Non-pigmented ciliary epithelial cell (primary cell): ENCODE data around the gene KRT6B.

ENCODE experiments used
- DNase-seq: peaks from one replicate; pipeline ENCODE4 v3.0.0-alpha.2; 2010; ENCODE audit warnings: low read depth

Gene KRT6B

DNA sequence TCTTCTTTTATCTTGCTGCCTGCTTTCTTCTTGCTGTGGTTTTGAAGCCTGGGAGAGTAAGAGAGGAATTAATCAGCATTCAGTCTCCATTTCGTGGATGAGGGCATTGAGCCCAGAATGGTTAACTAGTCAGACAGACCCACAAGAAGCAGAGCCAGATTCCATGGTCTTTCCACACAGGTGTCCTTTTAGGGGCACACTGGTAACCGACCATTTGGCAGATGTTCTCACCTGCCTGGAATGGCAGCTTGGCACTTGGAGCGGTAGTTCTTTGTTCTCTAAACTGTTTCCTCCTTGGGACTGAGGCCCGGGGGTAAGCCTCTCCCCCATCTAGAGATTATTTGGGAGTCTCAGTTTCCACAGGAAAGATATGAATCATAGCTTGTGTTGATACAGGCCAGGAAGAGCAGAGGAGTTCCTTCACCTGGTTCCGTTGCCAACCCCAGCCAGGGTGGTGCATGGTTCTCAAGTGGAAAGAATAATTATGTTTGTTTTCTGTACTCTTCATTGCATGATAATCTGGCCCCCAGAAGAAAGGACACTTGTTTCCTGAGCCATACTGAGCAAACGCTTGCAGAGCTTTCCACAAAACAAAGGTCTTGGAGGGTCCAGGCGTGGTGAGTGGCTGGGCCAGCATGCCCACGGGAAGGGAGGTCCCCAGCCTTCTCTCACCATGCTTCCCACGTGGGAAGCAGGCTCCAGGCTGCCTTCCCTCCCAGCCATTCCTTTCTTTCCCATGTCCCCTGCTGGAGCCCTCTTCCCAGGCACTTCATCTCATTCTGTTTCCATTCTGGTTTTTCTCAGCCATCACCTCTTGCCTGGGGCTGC, 15.7 kb downstream of the KRT6B start:
- DNase-seq: no peak

DNA sequence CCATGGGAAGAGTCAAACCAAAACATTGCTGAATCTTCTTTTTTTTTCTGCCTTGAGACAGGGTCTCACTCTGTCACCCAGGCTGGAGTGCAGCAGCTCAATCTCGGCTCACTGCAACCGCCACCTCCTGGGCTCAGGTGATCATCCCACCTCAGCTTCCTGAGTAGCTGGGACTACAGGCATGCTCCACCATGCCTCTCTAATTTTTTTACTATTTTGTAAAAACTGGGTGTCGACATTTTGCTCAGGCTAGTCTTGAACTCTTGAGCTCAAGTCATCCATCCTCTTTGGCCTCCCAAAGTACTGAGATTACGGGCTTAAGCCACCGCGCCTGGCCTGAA, 16.3 kb downstream of the KRT6B start:
- DNase-seq: no peak

DNA sequence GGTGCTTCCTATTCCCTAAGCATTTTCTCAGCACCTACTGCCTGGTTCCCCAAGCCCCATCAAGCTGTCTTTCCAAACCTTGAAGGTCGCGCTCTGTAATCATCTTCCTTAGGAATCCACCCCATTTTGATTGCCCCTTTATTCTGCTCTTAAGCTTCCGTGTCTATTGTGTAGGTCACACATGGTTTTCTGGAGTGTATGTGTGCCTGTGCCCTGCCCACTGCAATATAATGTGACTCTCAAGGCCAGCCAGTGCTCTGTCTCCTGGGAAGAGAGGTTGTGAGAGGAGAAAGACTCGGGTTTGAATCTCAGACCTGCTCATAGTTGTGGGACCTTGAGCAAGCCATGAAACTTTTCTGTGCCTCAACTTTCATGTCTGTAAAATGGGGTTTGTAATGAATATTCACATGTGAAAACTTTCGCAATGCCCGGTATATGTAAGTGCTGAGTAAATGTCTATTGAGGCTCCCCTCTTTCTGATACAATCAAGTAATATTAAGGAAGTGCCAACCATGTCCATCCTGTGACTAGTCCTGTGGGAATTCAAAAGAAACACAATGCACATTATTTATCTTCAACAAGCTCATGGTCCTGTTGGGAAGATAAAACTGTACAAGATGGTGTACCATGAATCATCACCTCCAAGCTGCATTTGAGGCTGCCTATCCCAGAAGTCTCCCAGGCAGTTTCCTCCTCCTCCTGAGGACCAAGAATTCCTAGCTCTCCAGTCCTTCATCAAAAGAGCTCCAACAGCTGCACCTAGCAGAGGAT, 17.0 kb downstream of the KRT6B start:
- no peak for DNase-seq

DNA sequence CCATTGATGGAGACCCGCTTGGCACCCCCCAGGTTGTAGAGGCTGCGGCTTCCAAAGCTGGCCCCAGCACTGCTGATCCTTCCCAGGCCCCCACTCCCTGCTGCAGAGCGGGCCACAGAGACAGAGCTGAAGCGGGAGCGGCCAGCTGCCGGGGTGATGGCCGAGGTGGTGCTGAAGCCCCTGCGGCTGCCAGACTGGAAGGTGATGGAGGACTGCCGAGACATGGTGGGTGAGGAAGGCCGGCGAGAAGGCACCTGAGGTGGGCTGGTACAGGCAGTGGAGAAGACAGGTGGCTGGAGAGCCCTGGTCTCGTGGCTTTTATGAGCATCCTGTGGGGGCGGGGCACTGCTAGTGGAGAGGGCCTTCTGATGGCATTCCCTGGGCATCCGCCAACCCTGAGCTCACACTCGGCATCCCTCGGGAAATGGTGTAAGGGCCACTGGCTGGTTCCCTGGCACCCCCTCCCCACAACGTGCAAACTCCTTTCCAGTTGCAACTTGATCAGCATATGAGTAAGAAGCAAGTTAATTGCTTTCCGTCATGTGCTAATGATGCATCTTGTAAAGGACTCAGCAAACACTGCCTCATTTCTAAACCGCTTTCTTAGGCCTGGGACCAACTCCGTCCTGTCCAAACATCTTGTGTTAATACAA, 17.7 kb downstream of the KRT6B start, which contains the start of gene KRT75:
KRT75 (minus strand) TSS at position 291 of the 653 bp plus-strand sequence; CDS start at position 224, 67 bp downstream.
- DNase-seq: no peak

DNA sequence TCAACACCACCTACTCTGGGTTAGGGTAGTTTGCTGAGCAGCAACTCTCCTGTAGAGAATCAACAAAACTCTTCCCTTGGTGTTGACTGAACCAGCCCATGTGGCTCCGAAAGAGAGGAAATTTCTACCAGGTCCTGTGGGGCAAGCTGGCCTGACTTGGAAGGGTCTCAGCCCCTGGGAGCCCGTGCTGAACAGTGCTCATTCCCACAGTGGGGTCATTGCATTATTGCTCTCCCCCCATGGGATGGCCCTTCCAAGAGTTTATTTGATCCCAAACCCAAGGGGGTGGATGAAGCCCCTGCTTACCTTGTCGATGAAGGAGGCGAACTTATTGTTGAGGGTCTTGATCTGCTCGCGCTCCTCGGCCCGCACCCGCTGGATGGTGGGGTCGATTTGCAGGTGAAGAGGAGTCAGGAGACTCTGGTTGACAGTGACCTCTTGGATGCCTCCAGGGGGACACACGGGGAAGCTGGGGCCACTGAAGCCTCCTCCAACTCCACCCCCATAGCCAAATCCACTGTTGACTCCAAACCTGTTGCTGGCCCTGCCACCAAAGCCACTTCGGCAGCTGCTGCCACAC, 18.4 kb downstream of the KRT6B start:
- no peak for DNase-seq

DNA sequence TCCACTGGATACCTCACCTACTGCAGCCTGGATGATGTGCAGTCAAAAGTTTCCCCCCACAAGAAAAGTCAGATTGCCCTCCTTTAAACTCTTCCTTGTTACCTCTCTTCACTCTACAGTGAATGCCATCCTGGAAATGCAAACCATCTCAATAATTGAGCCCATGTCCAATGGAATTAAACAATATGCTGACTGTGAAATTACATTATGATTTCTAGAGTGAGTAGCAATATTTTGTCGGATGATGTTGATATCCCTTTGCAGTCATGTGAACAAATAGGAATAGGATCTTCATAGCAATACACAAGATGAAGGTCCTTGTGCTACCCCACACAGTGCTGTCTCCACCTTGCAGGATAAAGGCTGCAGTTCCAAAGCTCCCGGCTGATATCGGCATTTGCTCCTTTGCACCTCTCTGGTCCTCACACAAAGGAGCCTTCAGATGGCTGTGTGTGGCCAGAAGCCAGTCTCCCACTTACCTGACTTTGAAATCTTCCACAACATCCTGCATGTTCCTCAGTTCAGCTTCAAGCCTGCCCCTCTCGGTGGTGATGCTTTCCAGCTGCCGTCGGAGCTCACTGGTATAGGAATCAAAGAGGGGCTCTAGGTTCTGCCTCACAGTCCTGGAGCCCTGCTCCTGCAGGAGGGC, 19.3 kb downstream of the KRT6B start:
- no peak for DNase-seq

DNA sequence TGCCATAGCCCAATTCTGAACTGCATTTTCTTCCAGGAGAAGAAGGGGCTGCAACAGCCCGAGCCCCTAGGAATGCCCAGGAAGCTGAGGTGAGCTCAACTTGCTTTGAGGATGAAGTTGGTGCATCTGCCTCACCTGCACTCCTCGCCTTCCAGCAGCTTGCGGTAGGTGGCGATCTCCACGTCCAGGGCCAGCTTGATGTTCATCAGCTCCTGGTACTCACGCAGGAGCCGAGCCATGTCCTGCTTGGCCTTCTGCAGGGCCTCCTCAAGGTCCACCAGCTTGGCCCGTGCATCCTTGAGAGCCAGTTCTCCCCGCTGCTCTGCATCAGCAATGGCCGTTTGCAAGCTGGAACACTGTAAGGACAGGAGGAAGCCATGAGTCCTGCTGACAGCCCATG, 23.8 kb downstream of the KRT6B start:
- no peak for DNase-seq

DNA sequence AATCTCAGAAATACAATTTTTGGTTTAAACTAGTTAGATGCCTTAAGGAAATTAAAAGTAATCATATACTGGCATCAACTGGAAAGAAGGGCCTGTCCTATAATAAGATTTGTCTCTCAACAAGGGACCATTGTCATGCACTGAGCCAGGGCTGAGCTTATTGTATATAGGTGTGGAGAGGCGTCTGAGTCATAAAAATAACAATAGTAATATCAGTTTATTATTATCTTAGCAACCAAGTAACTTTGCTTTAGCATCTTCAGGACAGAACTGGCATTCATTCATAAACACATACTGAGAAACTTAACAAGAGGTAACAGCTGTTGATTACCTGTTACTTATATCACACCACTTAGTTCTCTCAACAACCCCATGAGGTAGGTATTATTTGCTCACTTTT, 24.9 kb downstream of the KRT6B start:
- DNase-seq: no peak

DNA sequence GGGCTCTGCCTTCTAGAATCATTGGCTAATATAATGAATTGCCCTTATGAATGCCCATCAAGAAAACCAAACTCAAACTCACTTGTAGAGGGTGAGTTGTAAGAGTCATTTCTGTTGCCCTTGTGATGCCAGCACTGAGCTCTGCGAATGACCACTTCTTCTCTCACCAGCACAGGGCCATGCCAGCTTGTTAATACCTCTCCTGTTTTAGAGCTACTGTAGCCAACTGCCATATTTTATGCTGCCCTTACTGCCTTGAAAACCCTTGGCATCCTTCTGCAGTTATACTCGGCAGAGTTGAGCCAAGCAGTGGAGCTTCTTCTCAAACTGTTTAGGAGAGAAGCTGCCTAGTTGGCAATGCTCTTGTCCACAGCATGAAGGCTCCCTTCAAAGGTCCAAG, 25.9 kb downstream of the KRT6B start:
- no peak for DNase-seq

DNA sequence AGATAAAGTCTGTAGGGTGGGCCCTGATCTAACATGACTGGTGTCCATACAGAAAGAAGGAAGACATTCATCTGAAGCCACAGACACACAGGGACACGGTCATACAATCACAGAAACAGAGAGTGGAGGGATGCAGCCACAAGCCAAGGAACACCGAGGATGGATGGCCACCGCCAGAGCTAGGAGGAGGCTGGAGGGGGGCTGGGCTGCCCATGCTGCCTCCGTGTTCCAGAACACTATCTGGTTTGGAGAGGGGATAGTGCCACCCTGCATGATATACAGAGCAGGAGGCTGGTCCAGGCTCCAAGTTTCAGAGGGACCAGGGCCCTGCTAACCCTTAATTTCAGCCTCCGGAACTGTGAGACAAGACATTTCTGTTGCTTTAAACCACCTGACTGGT, 26.5 kb downstream of the KRT6B start:
- no peak for DNase-seq

DNA sequence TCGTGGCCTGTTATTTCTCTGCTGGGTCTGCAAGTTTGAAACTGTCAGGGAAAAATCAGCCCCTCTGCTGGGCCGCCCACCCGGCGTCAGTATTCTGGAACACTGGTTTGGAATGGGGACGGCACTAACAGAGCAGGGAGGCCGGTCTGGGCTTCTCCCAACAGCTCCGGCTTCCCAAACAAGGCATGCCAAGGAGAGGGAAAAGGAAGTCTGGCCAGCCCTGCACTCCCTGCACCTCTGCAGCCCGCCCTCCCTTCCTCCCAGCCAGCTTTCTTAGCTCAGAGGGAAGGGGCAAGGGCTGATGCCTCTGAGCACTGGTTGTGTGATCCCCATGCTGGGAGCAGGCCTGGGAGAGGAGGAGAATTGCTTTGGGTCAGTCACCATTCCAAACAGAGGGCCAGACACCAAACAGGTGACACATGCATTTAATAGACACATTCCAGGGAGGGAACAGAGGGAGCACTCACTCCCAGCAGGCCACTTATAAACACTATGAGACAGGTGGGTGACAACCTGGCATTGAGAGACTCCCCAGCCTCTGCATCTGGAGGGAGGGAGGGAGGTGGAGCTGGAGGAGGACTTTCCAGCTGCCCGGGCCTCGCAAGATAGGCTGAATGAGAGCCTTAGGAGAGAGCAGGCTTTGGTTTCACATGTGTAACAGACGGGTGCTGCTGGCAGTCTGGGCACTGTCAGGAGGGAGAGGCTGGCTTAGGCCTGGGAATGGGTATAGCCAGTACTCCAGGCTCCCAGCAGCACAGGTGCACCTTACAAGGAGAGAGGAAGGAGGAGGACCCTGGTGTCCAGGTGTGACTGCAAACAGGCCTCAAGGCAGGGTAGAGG, 28.1 kb downstream of the KRT6B start:
- no peak for DNase-seq

DNA sequence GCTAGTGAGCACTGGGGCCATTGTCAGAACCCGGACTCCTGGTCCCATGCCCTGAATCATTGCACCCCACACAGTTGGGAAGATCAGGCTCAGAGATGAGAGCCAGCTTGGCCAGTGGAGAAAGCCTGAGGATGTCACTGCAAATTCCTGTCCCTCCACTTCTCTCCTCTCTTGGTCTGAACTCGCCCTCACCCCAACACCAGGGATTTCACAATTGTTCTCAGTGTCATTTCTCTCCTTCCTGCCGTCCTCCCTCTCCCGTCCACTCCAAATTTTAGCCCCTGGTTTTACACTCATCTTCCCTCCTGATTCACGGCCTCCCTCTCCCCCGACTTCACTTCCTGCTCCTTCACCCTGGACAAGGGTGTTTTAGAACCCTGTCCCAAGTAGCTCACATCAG, 28.9 kb downstream of the KRT6B start:
- no peak for DNase-seq

DNA sequence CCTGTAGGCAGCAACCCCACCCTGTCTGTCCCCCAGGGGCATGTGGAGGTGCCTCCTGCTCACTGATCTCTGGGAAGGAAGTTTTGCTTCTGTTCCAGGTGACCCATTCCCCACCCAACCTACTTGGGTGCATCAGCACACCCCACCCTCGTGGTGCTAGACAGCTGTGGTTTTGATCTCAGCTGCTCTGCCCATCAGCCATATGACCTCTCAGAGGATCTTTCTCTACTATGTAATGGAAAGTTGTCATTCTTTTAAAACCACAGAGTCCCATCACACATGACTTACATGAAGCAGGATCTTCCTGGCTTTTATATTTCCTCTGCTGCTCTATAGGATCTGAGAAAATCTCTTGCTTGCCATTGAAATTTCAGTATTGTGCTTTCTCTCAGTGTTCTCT, 32.3 kb downstream of the KRT6B start:
- DNase-seq: no peak

DNA sequence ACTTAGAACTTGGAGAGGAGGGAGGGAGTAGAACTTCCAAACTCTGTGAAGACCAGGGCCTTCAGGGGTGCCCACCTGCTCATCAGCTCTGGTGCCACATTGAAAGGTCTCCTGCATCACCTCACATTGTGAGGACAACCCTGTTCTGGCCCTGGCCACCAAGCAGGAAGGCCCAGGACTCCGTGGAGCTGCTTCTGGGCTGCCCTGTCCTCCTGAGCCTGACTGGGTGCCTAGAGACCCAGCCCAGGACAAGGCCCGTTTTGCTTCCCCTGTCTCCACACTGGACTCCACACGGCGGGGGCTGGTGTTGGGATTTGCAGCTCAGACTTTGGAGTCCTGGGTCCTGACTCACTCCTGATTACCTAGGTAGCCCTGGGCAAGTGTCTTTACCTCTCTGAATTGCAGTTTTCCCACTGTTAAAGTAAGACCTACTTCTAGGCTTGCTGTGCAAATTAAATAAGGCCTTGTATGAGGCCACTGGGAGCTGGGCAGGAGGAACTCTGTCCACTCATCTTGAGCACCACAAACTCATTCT, 33.3 kb downstream of the KRT6B start:
- DNase-seq: no peak

DNA sequence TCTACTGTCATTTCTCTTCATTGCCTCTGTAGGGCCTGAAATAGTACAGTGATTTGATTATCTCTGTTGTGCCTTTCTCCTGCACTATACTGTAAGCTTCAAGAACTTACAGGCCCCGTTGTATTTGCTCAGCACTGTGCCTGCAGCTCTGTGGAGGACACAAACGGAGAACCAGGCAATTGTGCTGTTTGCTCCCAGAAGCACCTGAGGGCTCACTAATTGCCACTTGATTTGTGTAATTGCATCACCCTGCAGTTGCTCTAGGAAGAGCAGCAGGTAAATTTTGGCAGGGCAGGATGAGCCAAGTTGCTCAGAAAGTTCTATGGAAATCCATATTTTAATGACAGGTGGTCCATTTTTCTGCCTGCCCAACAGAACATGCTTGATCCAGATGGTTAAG, 34.2 kb downstream of the KRT6B start:
- no peak for DNase-seq

DNA sequence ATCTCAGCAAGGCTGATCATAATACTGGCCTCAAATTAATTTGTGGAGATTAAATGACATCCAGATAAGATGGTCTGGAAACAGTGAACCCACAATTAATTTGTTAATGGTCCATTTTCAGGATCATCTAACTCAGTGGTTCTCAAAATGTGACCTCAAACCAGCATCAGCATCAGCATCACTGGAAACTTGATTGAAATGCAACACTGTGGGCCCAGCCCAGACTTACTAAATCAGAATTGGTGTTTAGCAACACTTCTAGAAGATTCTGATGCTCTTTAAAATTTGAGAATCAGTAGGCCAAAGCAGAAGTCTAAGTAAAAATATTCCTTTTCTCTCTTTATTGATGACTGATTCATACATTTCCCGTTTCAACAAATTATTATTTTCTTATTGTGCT, 35.2 kb downstream of the KRT6B start:
- no peak for DNase-seq

DNA sequence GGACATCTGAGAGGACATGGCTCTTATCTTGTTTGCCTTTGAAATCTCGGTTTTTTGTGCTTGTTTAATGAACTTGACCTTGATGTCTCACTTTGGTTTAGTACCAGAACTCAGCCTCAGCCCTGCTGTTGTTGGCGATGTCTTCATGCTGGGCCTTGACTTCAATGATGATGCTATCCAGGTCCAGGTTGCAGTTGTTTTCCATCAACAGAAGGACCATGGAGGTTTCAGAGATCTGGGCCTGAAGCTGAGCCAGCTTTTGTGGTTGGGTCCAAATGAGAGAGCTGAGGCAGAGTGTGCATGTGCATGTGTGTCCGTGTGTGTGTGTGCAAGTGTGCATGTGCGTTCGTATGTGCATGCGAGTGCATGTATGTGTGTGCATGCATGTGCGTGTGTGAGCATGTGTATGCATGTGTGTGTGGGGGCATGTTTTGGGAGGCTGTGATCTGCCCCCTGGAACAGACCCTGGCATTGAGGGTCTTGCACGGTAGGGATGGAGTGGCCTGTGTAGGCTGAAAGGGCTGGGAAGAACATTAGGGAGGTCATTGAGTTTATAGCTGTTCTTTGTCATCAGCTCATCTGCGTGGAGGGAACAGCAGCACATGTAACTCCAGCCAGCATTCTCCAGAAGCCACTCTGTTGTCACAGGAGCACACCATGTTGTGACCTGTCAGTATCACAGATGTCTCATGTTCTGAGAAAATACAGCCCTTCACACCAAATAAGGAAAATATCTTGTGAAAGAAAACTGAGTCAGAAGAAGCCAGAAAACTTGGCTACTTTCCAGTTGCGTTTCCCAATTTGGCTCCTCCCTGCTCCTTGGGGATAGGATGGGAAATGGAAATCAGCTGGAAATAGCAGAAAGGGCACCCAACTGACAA, 35.8 kb downstream of the KRT6B start:
- peak; percentile 30 for DNase-seq

DNA sequence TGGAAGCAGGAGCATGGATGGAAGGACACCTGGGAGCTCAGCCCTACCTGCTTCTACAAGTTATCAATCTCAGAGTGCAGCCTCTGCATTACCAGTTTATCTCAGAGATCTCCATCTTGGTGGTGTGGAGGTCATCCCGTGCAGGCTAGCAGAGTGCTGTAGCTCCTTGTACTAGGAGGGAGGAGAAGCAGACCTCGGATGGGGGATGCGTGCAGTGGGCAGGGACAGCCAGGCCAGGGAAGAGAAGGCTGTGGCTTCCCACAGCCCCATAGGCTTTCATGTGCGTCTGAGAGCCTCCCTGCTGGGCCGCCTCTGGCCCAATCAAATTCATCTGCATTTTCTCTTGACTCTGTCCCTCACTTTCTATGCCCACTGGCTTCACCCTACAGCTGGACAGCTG, 37.0 kb downstream of the KRT6B start:
- DNase-seq: no peak

DNA sequence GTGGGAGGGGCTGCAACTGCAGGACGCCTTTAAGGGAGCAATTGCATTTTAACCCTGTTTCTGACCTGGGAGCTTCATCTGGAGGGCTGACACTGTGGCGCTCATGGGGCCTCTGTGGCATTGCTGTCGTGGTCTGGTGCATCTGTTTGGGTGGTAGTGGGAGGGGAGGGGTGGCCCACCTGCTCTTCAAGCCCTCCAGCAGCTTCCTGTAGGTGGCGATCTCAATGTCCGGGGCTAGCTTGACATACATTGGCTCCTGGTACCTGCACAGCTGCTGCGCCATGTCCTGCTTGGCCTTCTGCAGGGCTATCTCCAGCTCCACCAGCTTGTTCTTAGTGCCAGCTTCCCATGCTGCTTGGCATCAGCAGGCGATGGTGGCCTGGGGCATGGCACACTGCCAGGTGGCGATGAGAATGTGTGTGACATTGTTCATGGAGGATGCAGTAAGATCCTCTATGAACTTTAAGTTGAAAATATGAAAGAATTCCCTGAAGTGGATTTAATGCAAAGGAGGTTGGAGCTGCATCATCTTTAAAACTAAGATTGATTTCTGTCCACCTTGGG, 38.1 kb downstream of the KRT6B start:
- no peak for DNase-seq

DNA sequence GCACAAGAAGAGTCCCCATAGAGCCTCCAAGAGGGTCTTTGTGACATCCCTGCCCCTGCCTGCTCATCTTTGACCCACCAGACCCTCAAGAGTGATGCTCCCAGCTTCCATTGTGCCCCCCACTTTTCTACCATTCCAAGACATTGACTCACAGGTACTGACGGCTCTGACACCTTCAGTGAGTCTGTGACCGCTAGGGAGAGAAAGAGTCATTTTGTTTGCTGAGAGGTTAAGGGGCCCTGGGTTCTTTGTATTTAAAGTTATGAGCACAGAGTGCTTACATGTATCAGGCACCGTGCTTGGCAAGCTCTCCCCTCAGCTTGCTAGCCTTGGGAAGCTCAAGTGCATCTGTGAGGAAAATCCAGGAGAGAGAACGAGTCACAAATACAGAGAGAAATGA, 38.7 kb downstream of the KRT6B start:
- DNase-seq: no peak
